ENCODE measurements around the gene ATP6V1C2.

Gene ATP6V1C2

GRCh38 chr2:10721396-10722251 lies at the start of gene ATP6V1C2:
Gene ATP6V1C2, plus strand, starts transcription at chr2:10721630. Its CDS starts 1,220 bp downstream, at chr2:10722850.
- DNase-seq, result no peak

- no peak for DNase-seq
These were observed 46.3 kb upstream of the ATP6V1C2 start for GRCh38 chr2:10675131-10675530.

GRCh38 chr2:10678225-10678624 lies 43.2 kb upstream of the ATP6V1C2 start:
- DNase-seq, result no peak

- no peak for DNase-seq
These were observed 41.2 kb upstream of the ATP6V1C2 start for GRCh38 chr2:10680214-10680613.

- DNase-seq, result no peak
These were observed 40.5 kb upstream of the ATP6V1C2 start for GRCh38 chr2:10680957-10681356.

GRCh38 chr2:10686176-10686730 lies 35.2 kb upstream of the ATP6V1C2 start:
- no peak for DNase-seq

GRCh38 chr2:10688921-10689807 lies 32.3 kb upstream of the ATP6V1C2 start:
- no peak for DNase-seq

GRCh38 chr2:10691521-10691920 lies 29.9 kb upstream of the ATP6V1C2 start:
- DNase-seq, result no peak

- no peak for DNase-seq
These were observed 21.2 kb upstream of the ATP6V1C2 start for GRCh38 chr2:10700078-10700803.

- DNase-seq, result no peak
These were observed 17.3 kb upstream of the ATP6V1C2 start for GRCh38 chr2:10704034-10704594.

- no peak for DNase-seq
These were observed 15.4 kb upstream of the ATP6V1C2 start for GRCh38 chr2:10706033-10706432.

GRCh38 chr2:10707831-10708230 lies 13.6 kb upstream of the ATP6V1C2 start:
- no peak for DNase-seq

- no peak for DNase-seq
These were observed 12.0 kb upstream of the ATP6V1C2 start for GRCh38 chr2:10709290-10709939.

GRCh38 chr2:10712185-10712809 lies 9.1 kb upstream of the ATP6V1C2 start:
- DNase-seq, result no peak

GRCh38 chr2:10716581-10716980 lies 4.8 kb upstream of the ATP6V1C2 start:
- DNase-seq, result no peak

GRCh38 chr2:10717628-10718027 lies 3.8 kb upstream of the ATP6V1C2 start:
- no peak for DNase-seq

GRCh38 chr2:10720306-10720705 lies 1.1 kb upstream of the ATP6V1C2 start:
- no peak for DNase-seq

GRCh38 chr2:10720947-10721395 lies 459 bp upstream of the ATP6V1C2 start:
- DNase-seq, result no peak

- DNase-seq, result no peak
These were observed 909 bp downstream of the ATP6V1C2 start for GRCh38 chr2:10722252-10722825.

- no peak for DNase-seq
These were observed 11.6 kb downstream of the ATP6V1C2 start for GRCh38 chr2:10732924-10733565.
